GM13977 (cell line): Measurements from ENCODE around the gene MET.

Source experiments
- DNase-seq: peaks from one replicate; pipeline ENCODE4 v3.0.0; 2012; ENCODE audit warnings: low spot score
- in situ Hi-C: fragments of 300-500 bp; cut with MboI; formaldehyde crosslinking; loops from one replicate; pipeline ENCODE4 v1.12.0; 2022; ENCODE audit warnings: low sequenced_read_pairs, low pct_unique_long_range_greater_than_20kb, mixed read lengths, inconsistent platforms; ENCODE audit not compliant: unreplicated experiment
- TF ChIP-seq, protein P1 (sequence below): IDR thresholded peaks from 2 replicates; pipeline ENCODE4 v1.5.1; 2012; ENCODE audit warnings: mild to moderate bottlenecking, control low read depth; ENCODE audit not compliant: insufficient read depth; ENCODE audit errors: extremely low read depth, missing control alignments

MET gene

DNA sequence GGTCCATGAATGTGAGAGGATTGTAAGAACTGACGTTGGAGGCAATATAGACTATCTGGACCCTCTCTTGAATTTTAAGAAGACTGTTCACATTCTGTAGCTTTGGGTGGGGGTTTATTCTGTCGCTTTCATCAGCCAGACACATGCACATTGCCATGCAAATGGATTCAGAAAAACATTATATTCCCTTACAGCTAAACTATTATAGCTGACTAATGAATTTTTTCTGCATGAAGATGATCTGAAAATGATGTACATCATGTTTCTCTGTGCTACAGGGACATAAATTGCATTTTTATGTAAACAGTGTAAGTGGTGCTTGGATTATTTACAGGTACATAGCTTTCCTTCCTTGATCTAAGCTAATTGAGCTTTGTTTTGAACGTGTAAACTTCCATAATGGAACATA, 1.5 kb downstream of the MET start:
- TF ChIP-seq, protein P1, sequence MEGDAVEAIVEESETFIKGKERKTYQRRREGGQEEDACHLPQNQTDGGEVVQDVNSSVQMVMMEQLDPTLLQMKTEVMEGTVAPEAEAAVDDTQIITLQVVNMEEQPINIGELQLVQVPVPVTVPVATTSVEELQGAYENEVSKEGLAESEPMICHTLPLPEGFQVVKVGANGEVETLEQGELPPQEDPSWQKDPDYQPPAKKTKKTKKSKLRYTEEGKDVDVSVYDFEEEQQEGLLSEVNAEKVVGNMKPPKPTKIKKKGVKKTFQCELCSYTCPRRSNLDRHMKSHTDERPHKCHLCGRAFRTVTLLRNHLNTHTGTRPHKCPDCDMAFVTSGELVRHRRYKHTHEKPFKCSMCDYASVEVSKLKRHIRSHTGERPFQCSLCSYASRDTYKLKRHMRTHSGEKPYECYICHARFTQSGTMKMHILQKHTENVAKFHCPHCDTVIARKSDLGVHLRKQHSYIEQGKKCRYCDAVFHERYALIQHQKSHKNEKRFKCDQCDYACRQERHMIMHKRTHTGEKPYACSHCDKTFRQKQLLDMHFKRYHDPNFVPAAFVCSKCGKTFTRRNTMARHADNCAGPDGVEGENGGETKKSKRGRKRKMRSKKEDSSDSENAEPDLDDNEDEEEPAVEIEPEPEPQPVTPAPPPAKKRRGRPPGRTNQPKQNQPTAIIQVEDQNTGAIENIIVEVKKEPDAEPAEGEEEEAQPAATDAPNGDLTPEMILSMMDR = no peak
- no peak for DNase-seq
- in situ Hi-C loops = loop anchor here (10.0 kb wide), 1 partner anchor 131 kb away; no protein-coding TSS in a partner anchor

DNA sequence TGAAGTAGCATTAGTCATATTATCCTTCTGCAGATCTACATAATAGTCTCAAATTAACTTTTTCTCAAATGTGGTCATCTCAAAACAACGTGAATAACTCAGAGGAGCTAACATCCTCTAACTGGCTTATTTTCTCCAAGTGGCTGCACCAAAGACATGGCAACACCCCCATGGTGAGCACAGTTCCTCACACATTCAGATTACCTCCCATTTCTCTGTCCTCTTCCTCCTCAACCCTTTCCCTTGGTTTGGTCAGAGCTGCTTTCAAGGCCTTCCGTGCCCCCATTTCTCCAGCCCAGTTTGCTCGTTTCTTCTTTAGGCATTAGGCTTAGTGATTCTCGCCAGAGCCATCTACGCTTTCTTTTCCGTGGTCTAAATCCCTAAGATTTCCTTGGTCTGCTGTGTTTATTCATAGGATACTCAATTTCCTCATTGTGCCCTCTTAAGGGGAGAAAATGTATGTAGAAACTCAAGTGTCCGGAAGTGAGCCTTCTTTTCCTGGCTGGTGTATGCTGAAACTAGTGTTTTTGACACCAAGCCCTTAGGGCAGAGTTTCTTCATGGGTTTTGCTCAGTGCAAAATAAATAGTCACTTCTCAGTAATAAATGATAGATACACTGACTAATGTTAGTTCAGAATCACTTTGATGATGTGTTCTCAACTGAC, 2.6 kb downstream of the MET start:
- no peak for DNase-seq
- TF ChIP-seq, protein P1 = no peak
- in situ Hi-C loops = loop anchor here (10.0 kb wide), 1 partner anchor 130 kb away; no protein-coding TSS in a partner anchor

DNA sequence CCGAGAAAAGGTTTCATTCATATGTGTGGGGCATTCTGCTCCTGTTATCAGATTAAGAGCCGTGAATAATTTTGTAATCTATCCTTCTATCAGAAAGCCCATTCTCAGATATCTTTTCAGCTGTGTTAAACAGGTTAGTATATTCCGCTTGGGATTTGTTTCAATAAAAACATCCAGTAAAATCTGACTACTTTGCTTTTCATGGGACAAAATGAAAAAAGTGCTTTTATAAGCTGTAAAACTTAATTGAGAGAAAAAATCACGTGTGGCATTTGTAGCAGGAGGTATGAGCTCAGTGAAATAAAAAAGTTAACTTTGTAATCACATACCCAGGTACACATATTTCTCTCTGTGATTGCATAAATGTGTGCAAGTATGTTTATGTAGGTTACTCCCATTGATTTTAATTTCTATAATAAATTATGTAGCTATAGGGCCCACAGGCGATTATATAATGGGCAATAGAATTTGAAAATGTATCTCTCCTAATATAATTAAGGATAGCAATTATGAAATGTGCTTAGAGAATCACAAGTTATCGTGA, 3.9 kb downstream of the MET start:
- in situ Hi-C loops = loop anchor here (10.0 kb wide), 1 partner anchor 129 kb away; no protein-coding TSS in a partner anchor
- TF ChIP-seq, protein P1 = no peak
- DNase-seq = no peak

DNA sequence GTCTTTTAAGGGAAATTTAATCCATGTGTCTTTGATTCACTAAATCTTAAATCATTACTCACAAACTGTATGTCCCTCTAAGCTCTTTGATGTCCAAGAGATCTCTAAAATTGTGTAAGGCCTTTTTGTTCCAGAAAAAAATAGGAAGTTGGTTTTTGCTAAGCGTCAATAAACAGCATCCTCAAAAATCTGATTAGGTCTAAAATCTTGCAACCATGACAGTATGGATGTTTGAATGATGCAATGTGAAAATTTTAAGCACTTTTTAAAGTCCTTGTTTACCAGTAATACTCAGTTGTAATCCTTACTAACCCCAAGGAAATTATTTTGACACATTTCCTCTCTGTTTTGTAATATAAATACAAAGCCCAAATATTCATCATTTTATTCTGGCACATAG, 6.8 kb downstream of the MET start:
- in situ Hi-C loops = loop anchor here (10.0 kb wide), 1 partner anchor 126 kb away; no protein-coding TSS in a partner anchor
- TF ChIP-seq, protein P1 = no peak
- no peak for DNase-seq

DNA sequence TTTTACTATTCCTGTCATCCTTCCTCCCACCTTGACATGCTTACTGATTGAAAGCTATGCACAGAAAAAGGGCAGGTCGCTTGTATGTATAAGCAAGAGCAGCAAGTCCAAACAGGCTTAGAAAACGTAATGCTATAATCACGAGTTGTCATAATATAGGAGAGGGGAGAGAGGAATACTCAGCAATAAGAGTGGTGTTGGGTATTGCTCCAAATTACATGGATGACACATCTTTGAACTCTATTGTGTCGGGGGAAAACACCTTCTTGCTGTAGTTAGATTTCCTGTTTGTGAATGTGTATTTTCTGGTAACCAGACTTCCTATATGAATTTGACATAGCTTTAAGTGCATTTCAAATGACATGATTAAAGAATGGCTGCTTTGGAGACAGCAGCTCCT, 7.5 kb downstream of the MET start:
- in situ Hi-C loops = loop anchor here (10.0 kb wide), 1 partner anchor 125 kb away; no protein-coding TSS in a partner anchor
- peak; percentile 28 for DNase-seq
- TF ChIP-seq, protein P1 = no peak

DNA sequence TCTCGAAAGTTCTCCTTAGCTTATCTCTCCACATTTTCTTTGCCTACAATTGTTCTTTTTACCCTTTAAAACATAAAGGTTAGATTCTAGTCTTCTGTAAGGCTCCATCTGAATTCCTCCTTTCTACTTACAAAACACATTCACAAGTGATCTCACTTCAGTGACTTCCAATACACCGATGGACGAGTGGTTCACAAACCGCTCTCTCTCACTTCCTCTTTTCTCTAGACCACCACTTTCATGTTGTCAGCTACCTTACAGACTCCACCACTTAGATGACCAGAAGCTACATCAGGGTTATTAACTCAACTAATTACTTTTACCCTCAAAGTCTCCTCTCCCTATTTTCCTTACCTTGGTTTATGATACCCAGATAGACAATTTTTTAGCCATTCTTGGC, 11.8 kb downstream of the MET start:
- peak; percentile 70 for DNase-seq
- in situ Hi-C loops = no loop called here
- TF ChIP-seq, protein P1 = no peak
